ELF-1 (cell line): ENCODE results near the gene MN1.

ENCODE experiments used
- DNase-seq: peaks from one replicate; pipeline ENCODE4 v3.0.0-alpha.2; 2016; ENCODE audit warnings: low read depth, low spot score

The MN1 gene

DNA sequence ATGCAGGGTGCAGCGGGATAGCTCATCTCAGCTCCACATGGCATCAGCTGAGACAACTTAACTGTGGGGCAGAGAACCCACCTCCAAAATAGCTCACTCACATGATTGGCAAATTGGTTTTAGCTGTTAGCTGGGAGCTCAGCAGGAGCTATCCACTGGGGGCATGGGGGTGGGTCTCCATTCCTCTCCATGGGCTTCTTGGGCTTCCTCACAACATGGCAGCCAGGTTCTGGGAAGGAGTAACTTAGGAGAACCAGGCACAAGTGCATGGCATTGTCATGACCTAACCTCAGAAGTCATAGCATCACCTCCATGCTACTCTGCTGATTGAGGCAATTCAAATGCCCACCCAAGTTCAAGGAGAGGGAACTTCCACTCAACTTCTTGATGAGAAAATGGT, 85.5 kb downstream of the MN1 start:
- no peak for DNase-seq

DNA sequence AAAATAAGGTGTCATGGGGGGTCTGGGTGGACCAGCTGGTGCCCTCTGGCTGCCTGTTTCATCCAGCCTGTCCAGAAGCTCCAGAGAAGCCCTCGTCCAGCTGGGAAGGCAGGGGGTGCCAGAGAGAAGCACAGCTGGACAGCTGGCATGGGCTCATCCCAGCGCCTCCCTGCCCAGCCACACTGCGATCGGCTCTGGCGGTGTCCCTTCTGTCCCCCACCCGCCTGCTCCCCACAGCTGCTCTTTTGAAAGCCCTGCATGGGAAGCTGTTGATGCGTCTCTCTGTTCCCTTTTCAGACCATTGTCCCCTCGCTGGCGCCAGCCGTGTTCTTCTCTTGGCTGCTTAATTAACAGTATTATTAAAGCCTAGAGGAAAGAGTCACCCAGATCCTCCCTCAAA, 86.5 kb downstream of the MN1 start:
- no peak for DNase-seq

DNA sequence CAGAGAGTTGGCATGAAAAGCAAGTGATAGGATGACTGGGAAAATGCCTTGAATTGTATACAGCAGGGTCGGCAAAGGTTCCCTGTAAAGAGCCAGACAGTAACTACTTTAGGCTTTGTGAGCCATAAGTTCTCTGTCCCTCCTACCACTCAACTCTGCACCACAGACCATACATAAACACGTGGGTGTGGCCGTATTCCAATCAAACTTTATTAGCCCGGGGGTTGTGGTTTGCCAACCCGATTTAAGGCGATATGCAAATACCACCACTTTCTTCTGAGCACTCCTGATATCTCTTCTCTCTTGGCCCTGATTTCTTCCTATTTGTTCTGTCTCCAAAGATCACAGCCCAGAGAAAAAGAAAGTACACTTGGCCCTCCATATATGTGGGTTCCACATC, 87.5 kb downstream of the MN1 start:
- no peak for DNase-seq

DNA sequence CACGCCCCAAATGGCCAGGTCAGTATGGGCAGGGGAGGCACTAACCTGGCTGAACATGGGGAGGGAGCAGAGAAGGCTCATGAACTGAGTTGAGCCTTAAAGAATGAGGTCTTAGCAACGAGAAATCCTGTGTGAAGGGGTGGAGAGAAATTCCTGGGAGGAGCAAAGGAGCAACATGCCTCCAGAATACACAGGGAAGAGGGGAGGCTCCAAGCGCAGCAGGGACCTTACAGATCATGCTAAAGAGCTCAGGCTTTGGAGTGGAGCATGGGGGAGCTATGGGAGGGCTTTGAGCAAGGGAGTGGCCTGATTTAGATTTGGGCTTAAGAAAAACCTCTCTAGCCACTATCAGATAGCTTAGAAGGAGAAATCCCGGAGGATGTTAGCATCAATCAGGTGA, 88.1 kb downstream of the MN1 start:
- DNase-seq = no peak

DNA sequence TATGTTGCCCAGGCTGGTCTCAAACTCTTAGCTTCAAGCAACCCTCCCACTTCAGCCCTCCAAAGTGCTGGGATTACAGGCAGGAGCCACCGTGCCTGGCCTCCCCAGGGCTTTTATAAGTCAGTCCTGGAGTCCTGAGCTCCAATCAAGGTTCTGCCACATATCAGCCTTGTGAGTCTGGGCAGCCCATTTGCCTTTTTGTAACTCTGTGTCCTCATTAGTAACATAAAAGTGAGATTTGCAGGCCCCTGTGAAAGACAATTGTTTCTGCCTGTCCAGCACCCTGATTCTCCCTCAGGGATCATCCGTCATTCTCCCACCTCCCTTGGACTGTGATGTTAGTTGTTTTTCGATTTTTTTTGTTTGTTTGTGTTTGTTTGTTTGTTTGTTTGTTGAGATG, 89.8 kb downstream of the MN1 start:
- no peak for DNase-seq

DNA sequence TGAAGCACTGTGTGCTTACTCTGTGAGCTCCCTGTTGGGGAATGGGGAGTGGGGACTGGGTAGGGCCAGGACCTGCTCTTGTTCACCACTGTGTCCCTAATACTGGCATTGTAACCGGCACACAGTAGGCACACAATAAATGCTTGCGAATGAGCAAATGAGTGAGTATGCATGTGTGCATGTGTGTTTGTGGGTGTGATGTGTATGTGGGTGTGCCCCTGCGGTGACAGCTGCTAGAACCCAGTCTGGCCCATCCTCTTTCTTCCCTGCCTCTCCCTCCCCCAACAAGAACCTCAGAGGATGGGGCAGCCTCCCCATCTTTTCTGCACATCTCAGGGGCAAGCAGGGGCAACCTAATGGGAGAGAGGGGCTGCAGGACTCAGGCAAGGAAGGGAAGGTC, 90.5 kb downstream of the MN1 start:
- no peak for DNase-seq

DNA sequence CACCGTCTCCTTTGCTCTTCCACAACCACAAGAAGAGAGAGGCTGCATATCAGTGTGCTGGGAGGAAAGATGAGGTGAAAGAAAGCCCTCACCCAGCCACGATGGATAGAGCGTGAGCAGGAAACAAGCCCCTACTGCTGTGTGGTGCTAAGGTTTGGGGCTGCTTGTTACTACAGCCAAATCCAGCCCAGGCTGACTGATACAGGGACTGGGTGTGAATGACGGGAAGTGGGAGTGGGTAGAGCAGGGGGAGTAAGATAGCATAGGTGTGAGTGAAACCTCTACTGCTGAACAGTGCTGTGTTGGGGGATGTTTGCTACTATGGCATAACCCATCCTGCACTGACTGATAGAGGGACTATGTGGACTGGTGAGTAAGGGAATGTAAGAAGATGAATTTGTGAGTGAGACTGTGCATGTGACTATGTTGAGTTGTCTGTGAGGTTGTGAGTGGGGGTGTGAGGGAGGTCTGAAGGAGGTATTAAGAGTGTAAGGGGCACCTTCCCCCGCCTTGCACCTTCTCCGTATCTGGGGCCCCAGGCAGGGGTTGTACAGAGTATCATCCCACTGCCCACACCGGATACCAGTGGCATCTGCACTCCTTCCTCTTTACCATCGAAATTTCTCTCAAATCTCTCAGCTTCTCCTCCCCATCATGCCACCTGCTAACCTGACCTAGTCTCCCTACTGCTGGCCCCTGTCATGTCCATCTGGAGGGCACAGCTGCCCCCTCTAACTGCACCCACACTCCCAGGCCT, 91.5 kb downstream of the MN1 start:
- DNase-seq = no peak

DNA sequence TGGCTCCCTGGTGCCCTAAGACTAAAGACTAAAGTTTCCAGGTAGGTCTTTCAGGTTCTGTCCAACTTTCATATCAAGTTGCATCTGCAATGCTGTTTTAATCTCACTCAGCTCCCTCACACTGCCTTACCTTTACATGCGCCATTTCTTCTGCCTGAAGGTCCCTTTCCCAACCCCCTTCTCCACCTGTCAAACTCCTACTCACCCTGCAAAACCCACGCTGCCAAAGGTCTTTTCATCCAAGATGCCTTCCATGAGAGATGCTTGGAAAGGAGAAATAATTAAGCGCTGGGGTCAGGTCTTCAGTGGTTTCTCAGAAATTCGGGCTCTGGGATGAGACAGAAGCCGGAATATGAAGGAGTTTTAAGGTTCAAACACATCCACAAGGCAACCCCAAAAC, 95.1 kb downstream of the MN1 start:
- DNase-seq = no peak

DNA sequence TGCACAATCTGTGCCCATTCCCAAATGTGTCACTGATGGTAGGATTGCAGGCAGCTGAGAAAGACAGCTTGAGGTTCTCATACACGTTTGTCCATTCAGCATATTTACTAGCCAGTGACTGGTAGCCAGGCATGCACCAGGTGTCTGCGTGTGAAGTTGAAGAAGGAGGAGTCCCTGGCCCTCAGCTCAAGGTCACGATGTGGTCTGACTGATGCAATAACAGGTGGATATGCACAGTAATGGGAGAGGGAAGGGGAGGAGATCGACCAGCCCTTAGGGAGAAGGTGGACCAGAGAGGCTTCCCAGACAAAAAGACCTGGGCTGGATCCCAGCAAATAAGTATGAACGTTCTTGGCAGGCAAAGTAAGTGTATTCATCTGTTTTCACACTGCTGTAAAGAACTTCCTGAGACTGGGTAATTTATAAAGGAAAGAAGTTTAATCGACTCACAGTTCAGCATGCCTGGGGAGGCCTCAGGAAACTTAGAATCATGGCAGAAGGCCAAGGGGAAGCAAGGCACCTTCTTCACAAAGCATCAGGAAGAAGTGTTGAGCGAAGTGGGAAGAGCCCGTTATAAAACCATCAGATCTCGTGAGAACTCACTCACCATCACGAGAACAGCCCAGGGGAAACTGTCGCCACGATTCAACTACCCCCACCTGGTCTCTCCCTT, 96.0 kb downstream of the MN1 start:
- DNase-seq = no peak

DNA sequence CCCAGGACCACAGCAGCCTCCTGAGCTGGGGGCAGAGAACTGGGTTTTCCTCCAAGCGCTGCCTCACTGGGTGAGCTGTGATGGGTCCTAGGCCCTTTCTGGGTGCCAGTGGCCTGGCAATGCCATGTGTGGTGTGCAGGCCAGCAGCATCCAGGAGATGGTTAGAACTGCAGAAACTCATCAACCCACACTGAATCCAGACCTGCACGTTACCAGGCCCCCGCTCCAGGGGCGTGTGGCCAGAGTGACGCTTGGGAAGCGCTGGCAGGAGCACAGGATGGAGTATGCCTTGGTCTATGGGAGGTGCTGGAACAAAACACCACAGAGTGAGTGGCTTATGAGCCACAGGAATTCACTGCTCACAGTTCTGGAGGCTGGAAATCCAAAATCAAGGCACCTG, 97.0 kb downstream of the MN1 start:
- DNase-seq = no peak

DNA sequence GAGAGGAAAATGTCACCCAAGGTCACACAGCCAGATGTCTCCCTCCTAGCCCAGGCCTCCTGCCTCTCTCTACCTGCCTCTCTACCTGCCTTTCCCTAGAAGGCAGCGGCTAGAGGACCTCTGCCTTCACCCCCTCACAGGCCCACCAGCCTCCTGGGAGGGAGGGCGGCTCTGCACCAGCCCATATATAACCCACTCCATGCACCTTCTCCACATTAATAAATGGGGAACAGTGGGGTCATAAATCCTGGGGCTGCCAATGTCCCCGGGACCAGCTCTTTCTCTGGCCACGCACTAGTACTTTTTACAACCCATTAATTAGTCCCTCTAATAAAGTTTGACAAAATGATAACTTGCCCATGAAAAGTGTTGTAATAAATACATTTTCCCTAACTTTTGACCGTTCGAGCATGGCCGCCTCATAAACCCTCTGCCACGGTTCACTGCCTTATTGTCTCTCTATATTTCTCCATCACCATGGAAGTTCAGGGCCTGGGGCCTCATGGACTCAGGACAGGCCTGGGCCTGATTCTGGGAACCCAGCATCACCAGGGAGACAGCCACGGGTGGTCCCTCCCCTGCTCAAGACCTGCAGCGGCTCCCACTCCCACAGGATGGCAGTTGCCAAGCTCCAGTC, 102.1 kb downstream of the MN1 start:
- no peak for DNase-seq

DNA sequence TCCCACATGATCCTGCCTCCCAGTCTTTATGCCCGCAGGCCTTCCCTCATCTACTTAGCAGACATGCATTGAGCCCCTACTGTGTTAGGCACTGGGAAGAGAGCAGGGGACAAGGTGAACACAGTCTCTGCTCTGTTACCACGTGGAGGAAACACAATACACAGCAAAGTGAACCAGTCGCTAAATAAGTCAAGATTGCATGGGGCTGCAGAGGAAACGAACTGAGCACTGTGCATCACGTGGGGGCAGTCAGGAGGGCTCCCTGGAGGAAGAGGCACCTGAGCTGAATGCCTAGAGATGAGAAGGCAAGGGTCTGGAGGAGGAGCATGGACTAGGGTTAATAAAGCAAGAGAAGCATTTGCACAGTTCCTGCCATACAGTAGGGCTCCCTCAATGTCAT, 102.7 kb downstream of the MN1 start:
- DNase-seq = no peak
